Measurements from ENCODE around the gene PMM2. TPM values are rescaled to one million over a fixed set of nuclear protein-coding genes. Genes with fewer than 3 reads are reported as not detected.
A peak's percentile ranks its signal among the peaks of the same experiment; 100 is the strongest.

The PMM2 gene
- total and polyA plus RNA-seq, 2 donors (not counting 1 experiment from before 2014, with no cell fraction given), result 15.8 to 47.5 TPM

- H3K27ac Mint-ChIP-seq, result peak overlapping the region; percentile 32
- H3K4me2 ChIP-seq (replicated peaks; ENCODE audit: low read depth, low read length, poor library complexity, severe bottlenecking), result no peak overlapping the region
- no peaks in the 10 kb centered on the region for H3K9me3 Mint-ChIP-seq (ENCODE audit: insufficient read depth)
These were observed 9.0 kb upstream of the PMM2 start for GRCh38 chr16:8788578-8789172.

GRCh38 chr16:8795091-8795490 is 2.5 kb upstream of the PMM2 start:
- DNase-seq (no peak), ATAC-seq (ENCODE audit: low read depth) (no peak)
- Mint-ChIP-seq H3K27me3 (no peaks in the 10 kb centered on the region), H3K4me3 (no peak overlapping the region), H3K27ac (no peak overlapping the region), H3K4me1 (peaks cover 37% of the 10 kb centered on the region), H3K9me3 (ENCODE audit: insufficient read depth) (no peaks in the 10 kb centered on the region)
- H3K4me3 ChIP-seq (ENCODE audit: control extremely low read depth in 1 of 5, extremely low read depth in 1 of 5, insufficient read depth in 1 of 5, low read depth in 2 of 5, low read length in 4 of 5), result no peak overlapping the region
- 88% methylated on average over 8 of the region's 8 CpGs for WGBS (ENCODE audit: insufficient coverage)
- no peaks in the 10 kb centered on the region for H3K27me3 ChIP-seq (replicated peaks in 1 of 4; ENCODE audit: control extremely low read depth in 1 of 4, control insufficient read depth in 3 of 4, insufficient read depth in 4 of 4, low read length in 3 of 4)
- peaks cover 31 to 32% of the 10 kb centered on the region in 2 donors for H3K4me1 ChIP-seq (ENCODE audit: control insufficient read depth in 2 of 2, insufficient read depth in 2 of 2, low read length in 2 of 2)
- TF ChIP-seq EZH2 (IDR thresholded peaks at IDR 0.05; ENCODE audit: borderline replicate concordance, insufficient read depth, low read depth, low read length, poor library complexity, severe bottlenecking) (no peak), CTCF (IDR thresholded peaks at IDR 0.05) (no peak)
- POLR2A ChIA-PET, result no interaction called here
- CTCF ChIA-PET, result no interaction called here
- H3K27ac ChIP-seq (ENCODE audit: low read length in 2 of 2), result no peak overlapping the region
- no peak overlapping the region for H2AFZ ChIP-seq (ENCODE audit: insufficient read depth, low read depth, low read length, poor library complexity, severe bottlenecking)
- H4K20me1 ChIP-seq (ENCODE audit: control insufficient read depth, insufficient read depth, low read length, poor library complexity, severe bottlenecking), result peaks cover 11% of the 10 kb centered on the region
- H3K36me3 ChIP-seq (replicated peaks in 1 of 2; ENCODE audit: control extremely low read depth in 1 of 2, control insufficient read depth in 1 of 2, extremely low read depth in 1 of 2, insufficient read depth in 2 of 2, low read length in 1 of 2), result no peaks in the 10 kb centered on the region
- H3K4me2 ChIP-seq (replicated peaks; ENCODE audit: low read depth, low read length, poor library complexity, severe bottlenecking), result no peak overlapping the region
- no peaks in the 10 kb centered on the region for H3K9me3 ChIP-seq (ENCODE audit: control extremely low read depth in 1 of 3, control insufficient read depth in 2 of 3, insufficient read depth in 1 of 3, low read length in 2 of 3)
- peaks cover 50% of the 10 kb centered on the region for H3K79me2 ChIP-seq (ENCODE audit: control insufficient read depth, insufficient read depth, low read length)
- H3K9ac ChIP-seq (ENCODE audit: low read length), result no peak overlapping the region
- intact Hi-C loops (cut with micrococcal nuclease), result loop anchor here (5.0 kb wide), 1 partner anchor 87 kb away; the partner anchor contains the start of gene LITAFD

More at GRCh38 chr16:8788578-8789172, 9.0 kb upstream of the PMM2 start:
- H3K4me3 Mint-ChIP-seq, result no peak overlapping the region
- no peak for ATAC-seq (ENCODE audit: low read depth)
- Histone ChIP-seq H3K4me1 (ENCODE audit: control insufficient read depth in 2 of 2, insufficient read depth in 2 of 2, low read length in 2 of 2) (peaks cover 0 to 3% of the 10 kb centered on the region in 2 donors), H3K4me3 (ENCODE audit: control extremely low read depth in 1 of 5, extremely low read depth in 1 of 5, insufficient read depth in 1 of 5, low read depth in 2 of 5, low read length in 4 of 5) (no peak overlapping the region), H3K79me2 (ENCODE audit: control insufficient read depth, insufficient read depth, low read length) (peaks cover 7% of the 10 kb centered on the region), H3K27ac (ENCODE audit: low read length in 2 of 2) (no peak overlapping the region), H4K20me1 (ENCODE audit: control insufficient read depth, insufficient read depth, low read length, poor library complexity, severe bottlenecking) (no peaks in the 10 kb centered on the region), H3K36me3 (replicated peaks in 1 of 2; ENCODE audit: control extremely low read depth in 1 of 2, control insufficient read depth in 1 of 2, extremely low read depth in 1 of 2, insufficient read depth in 2 of 2, low read length in 1 of 2) (no peaks in the 10 kb centered on the region), H2AFZ (ENCODE audit: insufficient read depth, low read depth, low read length, poor library complexity, severe bottlenecking) (no peak overlapping the region), H3K9me3 (ENCODE audit: control extremely low read depth in 1 of 3, control insufficient read depth in 2 of 3, insufficient read depth in 1 of 3, low read length in 2 of 3) (no peaks in the 10 kb centered on the region), H3K9ac (ENCODE audit: low read length) (no peak overlapping the region), H3K27me3 (replicated peaks in 1 of 4; ENCODE audit: control extremely low read depth in 1 of 4, control insufficient read depth in 3 of 4, insufficient read depth in 4 of 4, low read length in 3 of 4) (no peaks in the 10 kb centered on the region)
- peaks cover 5% of the 10 kb centered on the region for H3K4me1 Mint-ChIP-seq
- no peak for DNase-seq
- no peaks in the 10 kb centered on the region for H3K27me3 Mint-ChIP-seq
- 88% methylated on average over 8 of the region's 8 CpGs for WGBS (ENCODE audit: insufficient coverage)
- intact Hi-C loops (cut with micrococcal nuclease), result no loop called here
- CTCF ChIA-PET, result no interaction called here
- no peak for TF ChIP-seq EZH2 (IDR thresholded peaks at IDR 0.05; ENCODE audit: borderline replicate concordance, insufficient read depth, low read depth, low read length, poor library complexity, severe bottlenecking)
- TF ChIP-seq CTCF (IDR thresholded peaks at IDR 0.05), result no peak
- POLR2A ChIA-PET, result no interaction called here

Measured in B cell (primary cell).